B cell (primary cell): Measurements from ENCODE around the gene ZDHHC20. TPM values are rescaled to one million over a fixed set of nuclear protein-coding genes. Genes with fewer than 3 reads are reported as not detected.

Experiments used
- ATAC-seq: fragments of 200-7000 bp; cut with Tn5 transposase; one replicate; pipeline ENCODE4 v1.10.0; 2021; ENCODE audit warnings: low read depth, mild to moderate bottlenecking, moderate number of reproducible peaks, moderate library complexity
- CTCF ChIA-PET: fragments of 350-600 bp; sonication (Branson Sonifier 250); formaldehyde crosslinking; loops from one replicate; lab custom pipeline; 2021; ENCODE audit warnings: antibody characterized with exemption, inconsistent platforms; lab: Charles Lee
- POLR2A ChIA-PET: fragments of 350-600 bp; sonication (Branson Sonifier 250); formaldehyde crosslinking; loops from one replicate; lab custom pipeline; 2021; ENCODE audit warnings: antibody characterized with exemption; lab: Charles Lee
- DNase-seq: peaks from one replicate; pipeline ENCODE4 v3.0.0; 2013
- H2AFZ ChIP-seq: 2 replicates; pipeline ENCODE4 v1.6.1; 2012; ENCODE audit warnings: mild to moderate bottlenecking, low read depth, low read length; ENCODE audit not compliant: insufficient read depth, poor library complexity, severe bottlenecking
- H3K27ac ChIP-seq, 2 donors: 1 replicate in 1 of 2; 2 replicates in 1 of 2; pipeline ENCODE4 v1.5.1; 2012 to 2013; ENCODE audit warnings: low read length in 2 of 2, mild to moderate bottlenecking in 2 of 2, moderate library complexity in 1 of 2
- H3K27me3 ChIP-seq, 4 experiments: fragments of 200-600 bp in 1 of 4; sonication (generic) in 1 of 4; replicated peaks in 1 of 4; 1 replicate in 2 of 4; 2 replicates in 2 of 4; pipeline versions ENCODE4 v1.6.1 to v1.7.0; 2013 to 2016; ENCODE audit warnings: low read length in 3 of 4, mild to moderate bottlenecking in 2 of 4, mixed read lengths in 1 of 4, moderate library complexity in 1 of 4; ENCODE audit not compliant: insufficient read depth in 4 of 4, control insufficient read depth in 3 of 4; ENCODE audit errors: control extremely low read depth in 1 of 4
- H3K36me3 ChIP-seq, 2 experiments: replicated peaks in 1 of 2; 1 replicate in 1 of 2; 2 replicates in 1 of 2; pipeline versions ENCODE4 v1.6.1 to v1.7.1; 2013; ENCODE audit warnings: low read length in 1 of 2; ENCODE audit not compliant: insufficient read depth in 2 of 2, control insufficient read depth in 1 of 2; ENCODE audit errors: control extremely low read depth in 1 of 2, extremely low read depth in 1 of 2
- H3K4me1 ChIP-seq, 2 donors: fragments of 200-600 bp in 1 of 2; sonication (generic) in 1 of 2; 1 replicate in 1 of 2; 2 replicates in 1 of 2; pipeline versions ENCODE4 v1.5.1 to v1.6.1; 2013 to 2017; ENCODE audit warnings: low read length in 2 of 2; ENCODE audit not compliant: control insufficient read depth in 2 of 2, insufficient read depth in 2 of 2
- H3K4me2 ChIP-seq: replicated peaks from 2 replicates; pipeline ENCODE3; 2012; ENCODE audit warnings: mild to moderate bottlenecking, low read depth, low read length; ENCODE audit not compliant: poor library complexity, severe bottlenecking
- H3K4me3 ChIP-seq, 5 experiments: fragments of 200-600 bp in 1 of 5; sonication (generic) in 1 of 5; 1 replicate in 3 of 5; 2 replicates in 2 of 5; pipeline versions ENCODE4 v1.5.1 to v1.7.0; 2011 to 2016; ENCODE audit warnings: low read length in 4 of 5, mild to moderate bottlenecking in 4 of 5, low read depth in 2 of 5, control low read depth in 1 of 5, moderate library complexity in 1 of 5; ENCODE audit not compliant: insufficient read depth in 1 of 5; ENCODE audit errors: control extremely low read depth in 1 of 5, extremely low read depth in 1 of 5
- H3K79me2 ChIP-seq: fragments of 200-600 bp; sonication (generic); one replicate; pipeline ENCODE4 v1.6.0; 2016; ENCODE audit warnings: low read length; ENCODE audit not compliant: control insufficient read depth, insufficient read depth
- H3K9ac ChIP-seq: fragments of 200-600 bp; sonication (generic); 2 replicates; pipeline ENCODE4 v1.6.1; 2017; ENCODE audit warnings: mild to moderate bottlenecking, low read length, moderate library complexity
- H3K9me3 ChIP-seq, 3 donors: one replicate each; pipeline versions ENCODE4 v1.6.1 to v1.7.1; 2013; ENCODE audit warnings: low read length in 2 of 3; ENCODE audit not compliant: control insufficient read depth in 2 of 3, insufficient read depth in 1 of 3; ENCODE audit errors: control extremely low read depth in 1 of 3
- H4K20me1 ChIP-seq: 2 replicates; pipeline ENCODE4 v1.6.0; 2012; ENCODE audit warnings: mild to moderate bottlenecking, low read length; ENCODE audit not compliant: insufficient read depth, control insufficient read depth, poor library complexity, severe bottlenecking
- H3K27ac Mint-ChIP-seq: one replicate; pipeline ENCODE4 v1.8.0; 2021; ENCODE audit warnings: mixed read lengths
- H3K27me3 Mint-ChIP-seq: one replicate; pipeline ENCODE4 v1.8.0; 2021; ENCODE audit warnings: mixed read lengths
- H3K4me1 Mint-ChIP-seq: one replicate; pipeline ENCODE4 v1.8.0; 2021; ENCODE audit warnings: mixed read lengths
- H3K4me3 Mint-ChIP-seq: one replicate; pipeline ENCODE4 v1.8.0; 2021; ENCODE audit warnings: mixed read lengths
- H3K9me3 Mint-ChIP-seq: one replicate; pipeline ENCODE4 v1.8.0; 2022; ENCODE audit warnings: mixed read lengths; ENCODE audit not compliant: insufficient read depth
- EZH2 ChIP-seq: IDR thresholded peaks from 2 replicates; pipeline ENCODE4 v1.6.1; 2012; ENCODE audit warnings: borderline replicate concordance, low read depth, mild to moderate bottlenecking, moderate library complexity, low read length; ENCODE audit not compliant: insufficient read depth, poor library complexity, severe bottlenecking
- WGBS: methylation state at CpG from one replicate; pipeline ENCODE4 v1.1.5; 2013; ENCODE audit warnings: missing lambda C conversion rate; ENCODE audit not compliant: insufficient coverage; 5-methylcytosine and 5-hydroxymethylcytosine counted together
- intact Hi-C: fragments of 100-400 bp; cut with micrococcal nuclease; formaldehyde crosslinking; loops from one replicate; pipeline ENCODE4 v1.10.0; 2022
- polyA plus RNA-seq: library from polyadenylated mRNA; depleted of rRNA; stranded (reverse); fragments of >200 nt; gene quantifications from 2 replicates; pipeline ENCODE4 v1.2.3, GENCODE V29; 2012
- total RNA-seq, 2 donors: library from RNA; stranded (reverse); fragments of 120-200 nt in 1 of 2; gene quantifications; 1 replicate in 1 of 2; 2 replicates in 1 of 2; pipeline versions ENCODE4 v1.2.3 to v1.2.4, GENCODE V29; 2013 to 2022
- TF ChIP-seq, protein P1 (sequence below): fragments of 200-600 bp; IDR thresholded peaks from one replicate; pipeline ENCODE4 v1.8.0; 2022; ENCODE audit warnings: antibody characterized with exemption, mild to moderate bottlenecking

The ZDHHC20 gene
- total and polyA plus RNA-seq, 2 donors (not counting 1 experiment from before 2014, with no cell fraction given), result 10.3 to 61.5 TPM

DNA sequence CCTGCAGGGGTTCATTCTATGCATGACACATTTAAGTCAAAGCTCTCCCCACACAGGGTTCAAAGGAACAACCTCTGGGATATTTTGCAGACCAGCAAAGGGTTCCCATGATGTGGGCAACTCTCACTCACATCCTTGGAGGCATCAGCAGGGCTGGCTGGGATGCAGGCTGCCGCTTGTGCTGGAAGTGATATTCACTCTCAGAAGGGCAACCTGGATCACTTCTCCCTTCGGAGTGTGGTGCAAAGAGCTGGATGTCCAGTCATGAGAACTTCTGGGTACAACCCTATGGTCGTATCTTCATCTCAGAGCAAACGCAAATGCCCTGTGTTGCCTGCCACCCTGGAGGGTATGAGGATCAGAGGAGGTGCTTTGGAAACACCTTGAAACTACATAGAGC lies 98.6 kb downstream of the ZDHHC20 start:
- DNase-seq, result no peak
- Histone ChIP-seq H3K79me2 (no peaks in the 10 kb centered on the region), H3K4me2 (no peak overlapping the region), H3K27me3 (no peaks in the 10 kb centered on the region), H3K9ac (no peak overlapping the region), H4K20me1 (no peaks in the 10 kb centered on the region), H3K4me1 (no peaks in the 10 kb centered on the region), H2AFZ (no peak overlapping the region), H3K27ac (no peak overlapping the region), H3K9me3 (no peaks in the 10 kb centered on the region), H3K36me3 (no peaks in the 10 kb centered on the region), H3K4me3 (no peak overlapping the region)
- ATAC-seq, result no peak
- Mint-ChIP-seq H3K4me1 (no peaks in the 10 kb centered on the region), H3K27ac (no peak overlapping the region), H3K9me3 (no peaks in the 10 kb centered on the region), H3K4me3 (no peak overlapping the region), H3K27me3 (no peaks in the 10 kb centered on the region)
- POLR2A ChIA-PET, result no interaction called here
- intact Hi-C loops, result no loop called here
- CTCF ChIA-PET, result interaction anchor here (0.9 kb wide), 1 partner anchor 117 kb away, joined by 3 read pairs; no protein-coding TSS in a partner anchor
- TF ChIP-seq, protein P1, sequence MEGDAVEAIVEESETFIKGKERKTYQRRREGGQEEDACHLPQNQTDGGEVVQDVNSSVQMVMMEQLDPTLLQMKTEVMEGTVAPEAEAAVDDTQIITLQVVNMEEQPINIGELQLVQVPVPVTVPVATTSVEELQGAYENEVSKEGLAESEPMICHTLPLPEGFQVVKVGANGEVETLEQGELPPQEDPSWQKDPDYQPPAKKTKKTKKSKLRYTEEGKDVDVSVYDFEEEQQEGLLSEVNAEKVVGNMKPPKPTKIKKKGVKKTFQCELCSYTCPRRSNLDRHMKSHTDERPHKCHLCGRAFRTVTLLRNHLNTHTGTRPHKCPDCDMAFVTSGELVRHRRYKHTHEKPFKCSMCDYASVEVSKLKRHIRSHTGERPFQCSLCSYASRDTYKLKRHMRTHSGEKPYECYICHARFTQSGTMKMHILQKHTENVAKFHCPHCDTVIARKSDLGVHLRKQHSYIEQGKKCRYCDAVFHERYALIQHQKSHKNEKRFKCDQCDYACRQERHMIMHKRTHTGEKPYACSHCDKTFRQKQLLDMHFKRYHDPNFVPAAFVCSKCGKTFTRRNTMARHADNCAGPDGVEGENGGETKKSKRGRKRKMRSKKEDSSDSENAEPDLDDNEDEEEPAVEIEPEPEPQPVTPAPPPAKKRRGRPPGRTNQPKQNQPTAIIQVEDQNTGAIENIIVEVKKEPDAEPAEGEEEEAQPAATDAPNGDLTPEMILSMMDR, result no peak
- no peak for TF ChIP-seq EZH2
- 100% methylated on average over 2 of the region's 4 CpGs for WGBS

DNA sequence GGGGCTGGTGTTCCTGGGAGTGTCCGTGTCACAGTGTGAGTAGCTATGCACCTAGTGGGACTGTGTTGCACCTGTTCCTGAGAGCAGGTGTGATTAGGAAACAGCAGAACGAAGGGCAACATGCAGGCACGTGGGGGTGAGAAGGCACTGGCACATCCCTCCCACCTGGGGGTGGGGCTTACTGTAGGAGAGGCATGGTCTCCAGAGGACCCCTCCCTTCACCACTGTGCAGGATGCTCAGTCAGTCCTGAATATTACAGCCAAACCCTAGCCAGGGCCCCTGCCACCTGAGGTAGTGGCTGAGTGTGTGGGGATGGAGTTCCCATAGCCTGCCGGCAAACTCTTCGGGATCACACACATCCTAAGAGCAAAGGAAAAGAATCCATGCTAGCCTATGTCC lies 99.2 kb downstream of the ZDHHC20 start:
- CTCF ChIA-PET, result no interaction called here
- H3K4me3 Mint-ChIP-seq, result no peak overlapping the region
- Histone ChIP-seq H3K4me3 (no peak overlapping the region), H3K27ac (no peak overlapping the region), H3K9ac (no peak overlapping the region), H4K20me1 (no peaks in the 10 kb centered on the region), H3K27me3 (no peaks in the 10 kb centered on the region), H3K79me2 (no peaks in the 10 kb centered on the region), H3K4me2 (no peak overlapping the region), H3K9me3 (no peaks in the 10 kb centered on the region), H3K36me3 (no peaks in the 10 kb centered on the region), H2AFZ (no peak overlapping the region), H3K4me1 (no peaks in the 10 kb centered on the region)
- 92% methylated on average over 1 of the region's 5 CpGs for WGBS
- no peak for DNase-seq
- H3K27me3 Mint-ChIP-seq, result no peaks in the 10 kb centered on the region
- intact Hi-C loops, result no loop called here
- H3K4me1 Mint-ChIP-seq, result no peaks in the 10 kb centered on the region
- no peak for ATAC-seq
- no peak for TF ChIP-seq EZH2
- TF ChIP-seq, protein P1, result no peak
- POLR2A ChIA-PET, result no interaction called here
- H3K27ac Mint-ChIP-seq, result no peak overlapping the region
- H3K9me3 Mint-ChIP-seq, result no peaks in the 10 kb centered on the region
